ENCODE data around the gene PPP4R3B.

Gene PPP4R3B

DNA sequence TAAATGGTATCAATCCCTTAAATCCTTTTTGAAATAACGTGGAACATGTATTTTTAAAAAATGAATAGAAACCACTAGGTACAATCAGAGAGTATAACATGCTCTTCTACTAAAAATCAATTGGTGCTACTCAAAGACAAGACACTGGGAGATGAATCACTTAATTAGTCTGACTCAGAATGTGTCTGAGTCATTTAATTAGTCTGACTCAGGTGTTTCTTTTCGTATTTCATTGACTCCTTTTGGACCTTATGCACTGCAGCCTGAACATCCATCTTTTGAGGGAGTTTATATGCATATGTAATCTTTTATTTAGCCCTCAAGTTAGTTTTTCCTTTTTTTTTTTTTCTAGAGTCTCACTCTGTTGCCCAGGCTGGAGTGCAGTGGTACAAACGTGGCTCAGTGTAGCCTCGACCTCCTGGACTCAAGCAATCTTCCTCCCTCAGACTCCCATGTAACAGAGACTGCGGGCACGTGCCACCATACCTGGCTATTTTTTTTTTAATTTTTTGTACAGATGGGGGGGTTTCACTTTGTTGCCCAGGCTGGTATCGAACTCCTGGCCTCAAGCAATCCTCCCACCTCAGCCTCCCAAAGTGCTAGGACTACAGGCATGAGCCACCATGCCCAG, 26.5 kb downstream of the PPP4R3B start:
- no peak for TF ChIP-seq EZH2phosphoT487 (conservative IDR thresholded peaks at IDR 0.05; ENCODE audit: low read length)
- TF ChIP-seq, protein P1, sequence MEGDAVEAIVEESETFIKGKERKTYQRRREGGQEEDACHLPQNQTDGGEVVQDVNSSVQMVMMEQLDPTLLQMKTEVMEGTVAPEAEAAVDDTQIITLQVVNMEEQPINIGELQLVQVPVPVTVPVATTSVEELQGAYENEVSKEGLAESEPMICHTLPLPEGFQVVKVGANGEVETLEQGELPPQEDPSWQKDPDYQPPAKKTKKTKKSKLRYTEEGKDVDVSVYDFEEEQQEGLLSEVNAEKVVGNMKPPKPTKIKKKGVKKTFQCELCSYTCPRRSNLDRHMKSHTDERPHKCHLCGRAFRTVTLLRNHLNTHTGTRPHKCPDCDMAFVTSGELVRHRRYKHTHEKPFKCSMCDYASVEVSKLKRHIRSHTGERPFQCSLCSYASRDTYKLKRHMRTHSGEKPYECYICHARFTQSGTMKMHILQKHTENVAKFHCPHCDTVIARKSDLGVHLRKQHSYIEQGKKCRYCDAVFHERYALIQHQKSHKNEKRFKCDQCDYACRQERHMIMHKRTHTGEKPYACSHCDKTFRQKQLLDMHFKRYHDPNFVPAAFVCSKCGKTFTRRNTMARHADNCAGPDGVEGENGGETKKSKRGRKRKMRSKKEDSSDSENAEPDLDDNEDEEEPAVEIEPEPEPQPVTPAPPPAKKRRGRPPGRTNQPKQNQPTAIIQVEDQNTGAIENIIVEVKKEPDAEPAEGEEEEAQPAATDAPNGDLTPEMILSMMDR (IDR thresholded peaks at IDR 0.05; ENCODE audit: insufficient read depth, low read length, poor library complexity, severe bottlenecking), result no peak
- Histone ChIP-seq H3K4me2 (ENCODE audit: low read depth, low read length, poor library complexity, severe bottlenecking) (no peak overlapping the region), H3K36me3 (ENCODE audit: low read length) (peaks cover 54% of the 10 kb centered on the region), H3K9ac (ENCODE audit: low read length) (no peak overlapping the region), H3K79me2 (ENCODE audit: insufficient read depth, low read length) (peaks cover 56% of the 10 kb centered on the region), H3K27ac (ENCODE audit: low read depth, low read length) (no peak overlapping the region), H4K20me1 (ENCODE audit: low read depth, low read length) (peaks cover 18% of the 10 kb centered on the region; the same call in 1 of the 2 replicates), H2AFZ (ENCODE audit: low read depth, low read length, severe bottlenecking) (no peak overlapping the region), H3K9me3 (ENCODE audit: insufficient read depth, low read length) (no peaks in the 10 kb centered on the region), H3K4me3 (ENCODE audit: insufficient read depth, low read length, poor library complexity, severe bottlenecking) (no peak overlapping the region), H3K9me2 (replicated peaks; ENCODE audit: insufficient read depth, low read length) (no peaks in the 10 kb centered on the region), H3F3A (ENCODE audit: insufficient read depth) (peaks cover 19% of the 10 kb centered on the region), H3K27me3 (ENCODE audit: low read length) (no peaks in the 10 kb centered on the region)

DNA sequence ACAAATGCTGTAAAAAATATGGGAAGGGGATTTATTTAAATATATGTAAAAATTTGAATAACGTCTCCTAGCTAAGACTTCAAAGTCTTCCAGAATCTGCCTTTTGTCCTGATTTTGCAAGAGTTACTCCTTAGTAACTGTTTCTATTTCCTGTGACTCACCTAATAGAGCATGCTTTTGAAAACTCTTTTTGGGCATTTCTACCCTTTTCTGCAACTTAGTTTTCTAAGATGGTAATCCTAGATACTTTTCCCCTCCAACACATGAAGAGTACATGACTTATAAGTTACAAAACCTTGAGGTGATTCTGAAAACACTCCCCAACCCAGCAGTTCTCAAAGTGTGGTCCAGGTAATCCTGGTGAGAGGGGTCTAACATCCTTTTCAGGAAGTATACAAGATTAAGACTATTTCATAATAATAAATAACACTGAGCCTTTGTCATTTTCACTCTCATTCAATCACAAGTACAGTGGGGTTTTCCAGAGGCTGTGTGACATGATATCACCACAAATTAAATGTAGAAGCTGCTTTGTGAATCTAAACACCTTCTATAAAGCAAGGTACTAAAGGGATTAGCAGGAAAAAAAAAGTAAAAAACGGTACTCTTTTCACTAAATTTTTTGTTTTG, 31.9 kb downstream of the PPP4R3B start:
- Histone ChIP-seq H3K9ac (ENCODE audit: low read length) (no peak overlapping the region), H3K36me3 (ENCODE audit: low read length) (peaks cover 70% of the 10 kb centered on the region), H4K20me1 (ENCODE audit: low read depth, low read length) (peaks cover 12% of the 10 kb centered on the region), H2AFZ (ENCODE audit: low read depth, low read length, severe bottlenecking) (no peak overlapping the region), H3K79me2 (ENCODE audit: insufficient read depth, low read length) (peaks cover 20% of the 10 kb centered on the region), H3K9me2 (replicated peaks; ENCODE audit: insufficient read depth, low read length) (no peaks in the 10 kb centered on the region), H3F3A (ENCODE audit: insufficient read depth) (peaks cover 16% of the 10 kb centered on the region), H3K9me3 (ENCODE audit: insufficient read depth, low read length) (no peaks in the 10 kb centered on the region), H3K27me3 (ENCODE audit: low read length) (no peaks in the 10 kb centered on the region), H3K4me3 (ENCODE audit: insufficient read depth, low read length, poor library complexity, severe bottlenecking) (no peak overlapping the region), H3K4me2 (ENCODE audit: low read depth, low read length, poor library complexity, severe bottlenecking) (no peak overlapping the region), H3K27ac (ENCODE audit: low read depth, low read length) (no peak overlapping the region)
- TF ChIP-seq, protein P1 (IDR thresholded peaks at IDR 0.05; ENCODE audit: insufficient read depth, low read length, poor library complexity, severe bottlenecking), result no peak
- TF ChIP-seq EZH2phosphoT487 (conservative IDR thresholded peaks at IDR 0.05; ENCODE audit: low read length), result no peak

DNA sequence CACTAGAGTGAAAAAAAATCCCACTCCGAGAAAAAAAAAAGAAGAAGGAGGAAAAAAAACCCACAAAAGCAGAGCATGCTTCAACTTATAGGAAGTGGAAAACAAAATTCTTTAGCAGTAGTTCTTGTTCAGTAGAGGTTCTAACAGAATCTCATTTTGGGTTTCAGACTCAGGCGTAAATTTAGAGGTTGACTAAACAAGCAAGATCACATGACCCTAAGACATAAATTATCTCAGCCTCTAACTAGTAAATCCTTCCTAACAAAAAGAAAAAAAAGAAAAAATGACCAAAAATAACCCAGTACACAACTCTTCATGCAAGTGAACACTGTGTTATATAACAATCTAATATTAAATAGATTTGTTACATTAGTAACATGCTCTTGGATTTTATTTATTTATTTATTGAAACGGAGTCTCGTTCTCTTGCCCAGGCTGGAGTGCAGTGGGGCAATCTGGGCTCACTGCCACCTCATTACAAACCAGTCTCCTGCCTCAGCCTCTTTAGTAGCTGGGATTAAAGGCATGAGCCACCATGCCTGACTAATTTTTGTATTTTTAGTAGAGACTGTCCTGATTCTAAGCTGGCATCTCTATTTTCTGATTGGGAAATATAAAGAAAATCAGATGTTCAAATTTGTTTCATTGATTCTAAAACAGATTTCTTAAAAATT, 35.4 kb downstream of the PPP4R3B start:
- no peak overlapping the region for H3K4me3 ChIP-seq (ENCODE audit: insufficient read depth, low read length, poor library complexity, severe bottlenecking)
- H3F3A ChIP-seq (ENCODE audit: insufficient read depth), result peaks cover 37% of the 10 kb centered on the region
- peaks cover 13% of the 10 kb centered on the region for H3K79me2 ChIP-seq (ENCODE audit: insufficient read depth, low read length)
- no peak overlapping the region for H3K9ac ChIP-seq (ENCODE audit: low read length)
- H3K27me3 ChIP-seq (ENCODE audit: low read length), result no peaks in the 10 kb centered on the region
- no peak overlapping the region for H3K27ac ChIP-seq (ENCODE audit: low read depth, low read length)
- peaks cover 17% of the 10 kb centered on the region for H4K20me1 ChIP-seq (ENCODE audit: low read depth, low read length)
- no peaks in the 10 kb centered on the region for H3K9me2 ChIP-seq (replicated peaks; ENCODE audit: insufficient read depth, low read length)
- no peak overlapping the region for H2AFZ ChIP-seq (ENCODE audit: low read depth, low read length, severe bottlenecking)
- peaks cover 83% of the 10 kb centered on the region for H3K36me3 ChIP-seq (ENCODE audit: low read length)
- H3K4me2 ChIP-seq (ENCODE audit: low read depth, low read length, poor library complexity, severe bottlenecking), result no peak overlapping the region
- H3K9me3 ChIP-seq (ENCODE audit: insufficient read depth, low read length), result no peaks in the 10 kb centered on the region
- TF ChIP-seq, protein P1 (IDR thresholded peaks at IDR 0.05; ENCODE audit: insufficient read depth, low read length, poor library complexity, severe bottlenecking), result no peak
- no peak for TF ChIP-seq EZH2phosphoT487 (conservative IDR thresholded peaks at IDR 0.05; ENCODE audit: low read length)

Data from SU-DHL-6 (cell line).